AG04449 (cell line): ENCODE results near the gene THAP9.

ENCODE experiments used
- CTCF ChIA-PET: fragments of 350-600 bp; formaldehyde crosslinking; extraction: SDS; loops from one replicate; lab custom pipeline; 2021; ENCODE audit warnings: antibody characterized with exemption; lab: Yijun Ruan, JAX
- POLR2A ChIA-PET: fragments of 400-600, 350-600 bp; formaldehyde crosslinking; extraction: SDS; loops from one replicate; lab custom pipeline; 2020; ENCODE audit warnings: antibody characterized with exemption, inconsistent platforms; lab: Yijun Ruan, JAX
- DNase-seq: peaks from one replicate; pipeline ENCODE4 v3.0.0-alpha.2; 2010; ENCODE audit warnings: low read depth, low spot score
- H3K4me3 ChIP-seq: 2 replicates; pipeline ENCODE4 v1.5.1; 2011; ENCODE audit warnings: low read depth, mild to moderate bottlenecking, control low read depth, low read length
- CTCF ChIP-seq: IDR thresholded peaks from one replicate; pipeline ENCODE4 v1.5.1; 2011; ENCODE audit warnings: mild to moderate bottlenecking, moderate library complexity, low read length, control low read depth, inconsistent platforms; ENCODE audit not compliant: insufficient read depth; ENCODE audit errors: missing control alignments

THAP9 gene

GRCh38 chr4:82891707-82892466, 8.6 kb upstream of the THAP9 start:
- no peak for TF ChIP-seq CTCF
- no peak for DNase-seq
- H3K4me3 ChIP-seq, result peak overlapping the region; percentile 89
- CTCF ChIA-PET, result interaction anchor here (1.4 kb wide), 2 partner anchors 49 to 143 kb away, joined by 3 read pairs; partner anchors contain the start of gene COPS4
- POLR2A ChIA-PET, result interaction anchor here (0.9 to 1.5 kb wide), 3 partner anchors 8 to 15 kb away, joined by 3 to 4 read pairs (median 4); partner anchors contain the start of gene THAP9

GRCh38 chr4:82892467-82892802, 8.1 kb upstream of the THAP9 start:
- no peak overlapping the region for H3K4me3 ChIP-seq
- DNase-seq, result no peak
- POLR2A ChIA-PET, result interaction anchor here (0.6 to 1.5 kb wide), 4 partner anchors 7 to 143 kb away, joined by 3 to 4 read pairs (median 4); partner anchors contain the start of genes COPS4 and THAP9
- no peak for TF ChIP-seq CTCF
- CTCF ChIA-PET, result interaction anchor here (1.4 kb wide), 2 partner anchors 50 to 143 kb away, joined by 3 read pairs; partner anchors contain the start of gene COPS4

- DNase-seq, result no peak
- H3K4me3 ChIP-seq, result no peak overlapping the region
- no peak for TF ChIP-seq CTCF
- ChIA-PET POLR2A (interaction anchor here (0.5 kb wide), 1 partner anchor 101 kb away, joined by 3 read pairs; no protein-coding TSS in a partner anchor), CTCF (no interaction called here)
Measured at GRCh38 chr4:82893942-82894341, 6.6 kb upstream of the THAP9 start.

GRCh38 chr4:82896755-82897154, 3.8 kb upstream of the THAP9 start:
- CTCF ChIA-PET, result interaction anchor here (1.0 to 1.2 kb wide), 3 partner anchors 115 to 141 kb away, joined by 3 to 4 read pairs (median 3); no protein-coding TSS in a partner anchor

GRCh38 chr4:82898322-82899243, 2.0 kb upstream of the THAP9 start:
- peak; percentile 39 for TF ChIP-seq CTCF
- peak overlapping the region; percentile 82 for H3K4me3 ChIP-seq
- ChIA-PET POLR2A (interaction anchor here (0.6 to 2.1 kb wide), 3 partner anchors 112 to 382 kb away, joined by 3 to 13 read pairs (median 4); partner anchors contain the start of genes COPS4 and LIN54), CTCF (interaction anchor here (1.0 to 1.8 kb wide), 4 partner anchors 10 to 386 kb away, joined by 4 to 8 read pairs (median 4); partner anchors contain the start of genes COQ2 and LIN54)
- DNase-seq, result peak; percentile 77

More at GRCh38 chr4:82896755-82897154, 3.8 kb upstream of the THAP9 start:
- H3K4me3 ChIP-seq, result no peak overlapping the region
- POLR2A ChIA-PET, result no interaction called here
- no peak for TF ChIP-seq CTCF
- no peak for DNase-seq
